Activated CD4-positive, CD25-positive, alpha-beta regulatory T cell (primary cell): Measurements from ENCODE around the gene BCL7C.
"Not testable (repeated sequence)": the region's sequence is repeated elsewhere in the genome, so short reads cannot be mapped to it uniquely, and the experiment has no call there.

Experiments used
- DNase-seq, 4 experiments: peaks; one replicate each; lab custom pipeline; 2025; lab: John Stamatoyannopoulos, UW

BCL7C gene

DNA sequence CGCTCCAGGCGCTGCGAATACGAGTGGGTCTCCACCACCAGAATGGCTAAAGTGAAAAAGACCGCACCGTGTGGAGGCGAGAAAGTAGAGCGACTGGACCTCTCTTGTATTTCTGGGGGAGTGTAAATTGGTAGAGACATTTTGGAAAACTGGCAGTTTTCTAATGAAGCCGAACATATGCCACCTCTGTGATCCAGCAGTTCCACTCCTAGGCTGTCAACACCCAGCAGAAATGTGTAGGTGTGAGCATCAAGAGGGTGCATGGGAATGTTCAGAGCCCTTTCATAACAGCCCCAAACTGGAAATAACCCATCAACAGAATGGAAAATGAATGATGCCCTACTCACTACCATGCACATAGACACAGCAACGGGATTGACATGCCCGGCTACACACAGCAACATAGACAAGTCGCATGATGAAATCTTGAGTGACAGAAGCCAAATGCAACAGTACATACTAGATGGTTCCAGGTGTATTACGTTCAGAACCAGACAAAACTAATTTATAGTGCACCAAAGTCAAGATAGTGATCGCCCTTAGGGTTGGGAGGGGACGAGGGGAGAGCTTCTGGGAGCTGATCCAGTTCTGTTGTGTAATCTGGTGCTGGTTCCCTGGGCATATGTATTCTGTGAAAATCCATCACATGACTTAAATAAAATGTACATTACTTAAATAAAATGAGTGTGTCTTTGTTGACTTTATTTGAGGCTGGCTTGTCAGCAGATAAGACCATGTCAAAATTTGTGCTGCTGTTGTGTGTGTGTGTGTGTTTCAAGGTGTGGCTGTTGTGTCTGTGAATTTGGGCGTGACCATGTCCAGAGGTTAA, 877 bp upstream of the BCL7C start:
- no peak for DNase-seq

DNA sequence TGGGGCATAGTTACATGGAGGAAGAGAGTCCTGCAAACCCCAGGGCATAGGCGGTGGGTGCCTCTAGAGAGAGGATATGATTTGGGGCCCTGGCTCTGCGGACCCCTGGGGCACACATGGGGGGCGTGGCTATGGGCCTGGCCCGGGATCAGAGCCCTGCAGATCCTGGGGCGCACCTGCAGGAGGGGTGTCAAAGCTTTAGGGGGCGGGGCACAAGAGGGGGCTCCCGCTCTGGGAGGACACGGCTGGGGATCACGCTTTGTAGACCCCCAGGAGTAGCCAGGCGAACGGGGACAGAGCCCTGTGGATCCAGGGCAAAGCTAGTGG, 497 bp downstream of the BCL7C start:
- DNase-seq, result no peak

DNA sequence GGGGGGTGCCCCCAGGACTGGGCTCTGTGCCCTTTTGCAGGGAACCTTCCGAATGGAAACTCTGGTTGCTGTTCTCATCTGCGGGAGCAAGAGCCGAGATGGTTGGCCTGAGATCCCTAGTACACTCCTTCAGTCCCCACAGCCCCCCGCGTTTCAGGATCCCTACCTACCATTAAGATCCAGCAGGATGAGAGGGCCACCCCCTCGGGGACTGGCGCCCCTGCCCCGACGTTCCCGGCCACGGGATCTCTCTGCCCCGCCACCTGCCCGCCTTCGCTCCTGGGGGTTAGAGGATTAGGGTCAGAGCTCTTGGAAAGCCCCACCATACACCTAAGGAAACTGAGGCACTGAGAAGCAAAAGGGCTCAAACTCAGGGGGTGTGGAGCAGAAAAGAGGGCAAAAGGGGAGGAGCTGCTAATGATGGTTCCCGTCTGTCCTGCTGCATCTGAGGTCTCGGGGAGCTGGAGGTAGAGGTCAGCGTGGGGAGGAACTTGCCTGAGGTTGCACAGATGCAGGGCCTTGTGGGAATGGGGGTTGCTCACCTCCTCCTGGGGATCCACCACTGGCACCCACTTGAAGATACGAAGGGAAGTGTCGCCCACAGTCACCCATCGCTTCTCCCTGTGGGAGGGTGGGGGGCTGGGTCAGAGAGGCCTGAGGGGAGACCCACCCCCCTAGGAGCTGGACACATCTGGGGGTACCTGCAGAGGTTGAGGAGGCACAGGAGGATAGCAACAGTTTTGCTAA, 1.0 kb downstream of the BCL7C start:
- DNase-seq, result no peak

- not testable (repeated sequence) for DNase-seq
Observed at GRCh38 chr16:30891043-30891823, 2.6 kb downstream of the BCL7C start.

- no peak for DNase-seq
Observed at GRCh38 chr16:30889721-30890120, 4.2 kb downstream of the BCL7C start.

GRCh38 chr16:30888856-30889499, 4.9 kb downstream of the BCL7C start:
- no peak for DNase-seq

GRCh38 chr16:30887927-30888326, 6.0 kb downstream of the BCL7C start:
- DNase-seq, result no peak

- DNase-seq, result no peak
Observed at GRCh38 chr16:30886145-30886544, 7.7 kb downstream of the BCL7C start.

DNA sequence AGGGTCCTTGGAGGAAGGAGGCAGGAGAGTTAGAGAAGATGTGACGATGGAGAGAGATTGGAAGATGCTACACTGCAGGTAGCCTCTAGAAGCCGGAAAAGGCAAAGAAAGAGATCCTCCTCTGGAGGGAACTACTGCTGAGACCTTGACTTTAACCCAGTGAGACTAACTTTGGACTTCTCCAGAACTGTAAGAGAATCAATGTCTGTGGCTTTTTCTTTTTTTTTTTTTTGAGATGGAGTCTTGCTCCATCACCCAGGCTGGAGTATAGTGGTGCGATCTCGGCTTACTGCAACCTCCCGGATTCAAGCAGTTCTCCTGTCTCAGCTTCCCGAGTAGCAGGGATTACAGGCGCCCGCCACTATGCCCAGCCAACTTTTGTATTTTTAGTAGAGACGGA, 8.7 kb downstream of the BCL7C start:
- no peak for DNase-seq

DNA sequence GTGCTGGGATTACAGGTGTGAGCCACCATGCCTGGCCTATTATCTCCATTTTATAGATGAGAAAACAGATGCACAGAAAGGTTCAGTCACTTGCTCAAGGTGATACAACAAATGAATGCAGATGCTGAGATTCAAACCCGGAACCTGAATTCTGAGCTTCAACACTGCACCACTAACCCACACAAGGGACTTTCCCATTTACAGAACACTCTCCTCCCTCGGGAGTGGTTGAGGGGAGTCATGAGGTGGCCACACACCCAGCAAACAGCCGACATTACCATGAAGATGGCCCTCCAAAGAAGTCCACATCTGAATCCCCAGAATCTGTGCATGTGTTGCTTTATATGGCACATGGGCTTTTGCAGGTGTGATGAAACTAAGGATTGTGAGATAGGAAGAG, 9.1 kb downstream of the BCL7C start:
- DNase-seq, result no peak

DNA sequence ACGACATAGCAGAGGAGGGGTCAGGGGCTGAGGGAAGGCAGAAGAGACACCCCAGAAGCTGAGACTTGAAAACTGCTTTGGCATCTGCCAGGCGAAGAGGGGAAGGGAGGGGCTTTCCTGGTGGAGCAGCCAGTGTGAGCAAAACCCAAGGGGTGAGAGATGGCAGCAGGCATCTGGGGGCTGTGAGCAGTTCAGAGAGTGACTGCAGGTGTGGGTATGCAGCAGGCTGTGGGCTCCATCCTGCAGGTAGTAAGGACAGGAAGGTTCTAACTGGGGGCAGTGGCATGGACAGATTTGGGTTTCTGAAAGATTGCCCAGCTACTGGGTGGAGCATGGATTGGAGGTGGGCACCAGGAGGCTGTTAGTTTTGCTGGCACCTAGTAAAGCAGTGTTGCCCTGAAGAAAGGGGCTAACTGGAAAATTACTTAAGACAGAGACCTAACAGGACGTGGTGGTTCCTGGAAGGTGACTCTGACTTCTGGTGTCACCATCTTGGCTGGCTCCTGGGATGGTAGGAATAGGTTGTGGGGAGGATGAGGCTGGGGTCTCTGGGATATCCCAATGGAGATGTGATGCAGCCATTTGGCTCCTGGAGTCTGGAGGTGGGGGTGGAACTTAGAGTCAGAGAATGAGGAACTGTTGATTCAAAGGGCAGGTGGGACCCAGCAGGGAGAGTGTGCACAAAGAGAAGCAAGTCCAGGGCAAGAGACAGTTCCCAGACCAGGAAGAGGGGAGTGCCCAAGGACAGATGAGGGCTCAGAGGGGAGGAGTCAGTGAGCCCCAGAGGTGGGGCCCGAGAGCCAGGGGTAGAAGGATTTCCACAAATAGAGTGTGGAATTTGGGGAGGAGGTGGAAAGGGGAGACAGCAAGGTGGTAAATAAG, 11.2 kb downstream of the BCL7C start:
- DNase-seq, result no peak

GRCh38 chr16:30876867-30877266, 17.0 kb downstream of the BCL7C start:
- no peak for DNase-seq

DNA sequence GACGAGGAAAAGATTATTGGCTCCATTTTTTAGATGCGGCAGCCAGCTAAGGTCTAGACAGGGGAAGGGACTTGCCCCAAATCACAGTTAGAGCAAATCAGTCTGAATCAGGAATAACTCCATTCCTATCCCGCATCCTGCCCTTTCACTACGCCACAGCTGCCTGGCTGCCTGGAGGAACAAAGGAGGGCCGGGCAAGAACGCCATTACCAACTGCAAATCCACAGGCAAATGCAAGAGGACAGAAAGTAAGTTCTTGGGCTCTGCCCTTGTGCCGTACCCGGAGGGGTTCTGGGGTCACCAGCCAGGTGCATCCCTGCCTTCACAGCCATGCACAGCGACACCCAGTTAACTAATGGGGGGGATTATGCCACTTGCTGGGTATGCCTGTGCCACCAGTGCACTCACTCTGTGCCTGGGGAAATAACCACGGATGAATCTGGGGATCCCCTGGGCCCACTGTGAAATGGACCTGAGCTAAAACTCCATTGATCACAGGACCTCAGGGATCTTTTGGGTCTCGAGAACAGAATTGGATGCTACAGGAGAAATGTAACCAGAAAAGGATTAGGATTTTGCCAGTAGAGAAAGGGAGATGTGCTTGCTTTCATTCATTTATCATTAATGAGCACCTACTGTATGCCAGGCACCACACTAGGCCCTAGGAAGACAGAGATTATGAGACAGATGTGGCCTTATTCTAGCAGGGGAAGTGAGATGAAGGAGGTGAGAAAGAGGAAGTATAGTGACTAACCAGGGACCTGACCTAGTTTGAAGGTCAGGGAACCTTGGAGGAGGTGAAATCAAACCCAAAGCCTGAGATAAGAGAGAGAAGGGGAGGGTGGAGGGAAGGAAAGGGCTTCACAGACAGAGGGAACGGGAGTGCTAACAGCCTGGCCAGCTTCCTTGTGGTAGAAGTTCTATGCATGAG, 17.7 kb downstream of the BCL7C start:
- DNase-seq, result no peak

DNA sequence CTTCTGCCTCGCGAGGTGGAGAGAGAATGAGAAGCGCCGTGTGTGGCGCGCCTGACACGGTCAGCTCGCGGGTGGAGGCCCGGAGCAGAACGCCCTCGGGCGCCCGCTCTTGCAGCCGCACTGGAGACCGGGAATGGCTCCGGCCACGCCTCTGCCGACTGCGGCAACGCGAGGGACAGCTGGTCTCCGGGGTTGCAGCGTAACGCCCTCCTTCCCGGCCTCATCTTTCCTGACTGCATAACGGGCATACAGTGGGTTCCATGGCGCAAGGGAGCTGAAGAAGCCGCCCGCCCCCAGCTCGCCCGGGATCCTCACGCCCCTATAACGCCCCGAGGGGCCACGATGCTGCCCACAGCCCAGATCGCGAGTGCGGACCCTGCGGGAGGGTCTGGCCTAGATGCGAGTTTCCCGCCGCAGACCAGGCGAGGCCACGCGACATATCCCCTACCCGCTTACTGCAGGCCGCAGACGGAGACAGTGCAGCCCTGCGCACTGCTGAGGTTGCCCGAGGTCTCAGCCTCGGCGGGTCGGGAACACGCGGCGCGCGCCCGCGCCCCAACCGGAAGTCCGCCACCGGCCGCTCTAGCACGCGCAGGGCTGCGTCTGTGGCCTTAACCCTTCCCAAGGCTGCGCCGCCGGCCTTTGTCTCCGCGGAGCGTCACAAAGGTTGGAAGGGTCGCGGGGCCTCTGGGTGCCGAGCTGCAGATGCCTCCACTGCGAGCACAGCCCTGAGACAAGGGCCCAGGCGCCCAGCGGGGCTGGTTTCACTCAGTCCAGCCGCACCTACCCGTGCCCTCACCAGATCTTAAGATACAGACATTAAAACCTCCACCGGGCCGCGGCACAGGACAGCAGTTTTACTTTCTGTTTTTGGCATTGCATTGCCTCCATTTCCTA, 18.8 kb downstream of the BCL7C start:
- DNase-seq, result peak; percentile 72 to 87 (median 80)

DNA sequence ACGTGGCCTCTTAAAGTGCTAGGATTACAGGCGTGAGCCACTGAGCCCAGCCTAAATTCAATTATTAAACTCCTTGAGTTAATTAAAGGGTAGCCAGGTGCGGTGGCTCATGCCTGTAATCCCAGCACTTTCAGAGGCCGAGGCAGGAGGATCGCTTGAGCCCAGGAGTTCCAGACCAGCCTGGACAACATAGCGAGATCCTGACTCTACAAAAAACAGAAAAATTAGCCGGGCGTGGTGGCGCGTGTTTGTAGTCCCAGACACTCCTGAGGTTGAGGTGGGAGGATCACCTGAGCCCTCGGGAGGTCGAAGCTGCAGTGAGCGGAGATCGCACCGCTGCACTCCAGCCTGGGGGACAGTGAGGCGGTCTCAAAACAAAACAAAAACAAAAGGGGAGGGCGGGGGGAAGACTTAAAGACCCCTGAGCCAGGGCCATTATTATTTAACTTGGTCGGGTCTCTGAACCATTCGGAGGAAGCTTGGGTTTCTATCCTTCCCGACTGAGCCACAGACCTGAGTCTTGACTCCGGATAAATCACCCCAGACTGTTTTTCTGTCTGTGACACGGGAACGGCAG, 19.5 kb downstream of the BCL7C start:
- DNase-seq, result no peak

DNA sequence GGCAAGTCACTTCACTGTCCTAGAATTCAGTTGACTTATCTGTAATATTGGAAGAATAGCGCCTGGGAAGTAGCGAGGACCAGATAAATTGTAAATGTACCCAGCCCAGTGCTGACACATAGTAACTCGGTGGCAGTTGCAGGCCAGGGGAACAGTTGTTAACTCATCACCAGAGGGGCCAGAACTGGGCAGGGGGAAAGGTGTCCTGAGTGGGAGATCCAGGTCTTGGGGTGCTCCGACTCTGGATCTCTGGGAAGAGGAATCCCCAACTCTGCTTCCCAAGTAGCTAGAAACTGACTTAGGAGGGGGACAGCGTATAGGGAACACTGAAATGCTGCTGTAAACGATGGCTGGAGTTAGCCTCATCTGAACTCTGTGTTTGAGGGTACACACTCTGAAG, 23.0 kb downstream of the BCL7C start:
- no peak for DNase-seq

- no peak for DNase-seq
Observed at GRCh38 chr16:30867747-30868146, 26.1 kb downstream of the BCL7C start.

- no peak for DNase-seq
Observed at GRCh38 chr16:30866031-30866430, 27.8 kb downstream of the BCL7C start.

DNA sequence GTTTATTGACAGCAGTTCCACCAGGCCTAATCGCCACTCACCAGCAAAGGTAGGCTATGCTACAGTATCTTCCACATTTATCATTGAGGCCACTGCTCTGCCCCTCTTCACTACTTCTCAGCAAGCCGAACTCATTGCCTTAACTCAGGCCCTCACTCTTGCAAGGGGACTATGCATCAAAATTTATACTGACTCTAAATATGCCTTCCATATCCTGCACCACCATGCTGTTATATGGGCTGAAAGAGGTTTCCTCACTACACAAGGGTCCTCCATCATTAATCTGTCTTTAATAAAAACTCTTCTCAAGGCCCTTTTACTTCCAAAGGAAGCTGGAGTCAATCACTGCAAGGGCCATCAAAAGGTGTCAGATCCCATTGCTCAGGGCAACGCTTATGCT, 30.7 kb downstream of the BCL7C start:
- DNase-seq, result not testable (repeated sequence)
